Choroid plexus epithelial cell (primary cell): ENCODE measurements around the gene SCAPER.
A peak's percentile ranks its signal among the peaks of the same experiment; 100 is the strongest.
"Not testable (repeated sequence)": the region's sequence is repeated elsewhere in the genome, so short reads cannot be mapped to it uniquely, and the experiment has no call there.

Experiments
- DNase-seq: peaks from one replicate; pipeline ENCODE4 v3.0.0-alpha.2; 2010; ENCODE audit warnings: low read depth
- H3K4me3 ChIP-seq: 2 replicates; pipeline ENCODE4 v1.5.1; 2011; ENCODE audit warnings: low read depth, mild to moderate bottlenecking, control low read depth, low read length, moderate library complexity
- CTCF ChIP-seq: conservative IDR thresholded peaks from 2 replicates; pipeline ENCODE4 v1.5.1; 2011; ENCODE audit warnings: low read depth, mild to moderate bottlenecking, control low read depth, inconsistent platforms, low read length, moderate library complexity

Gene SCAPER

GRCh38 chr15:76514282-76514681 is 390.9 kb downstream of the SCAPER start:
- no peak for TF ChIP-seq CTCF
- DNase-seq = no peak
- no peak overlapping the region for H3K4me3 ChIP-seq

- TF ChIP-seq CTCF = no peak
- no peak overlapping the region for H3K4me3 ChIP-seq
- DNase-seq = no peak
These were observed 392.2 kb downstream of the SCAPER start for GRCh38 chr15:76512971-76513370.

- H3K4me3 ChIP-seq, DNase-seq: not testable (repeated sequence)
These were observed 394.5 kb downstream of the SCAPER start for GRCh38 chr15:76510663-76511062.

DNA sequence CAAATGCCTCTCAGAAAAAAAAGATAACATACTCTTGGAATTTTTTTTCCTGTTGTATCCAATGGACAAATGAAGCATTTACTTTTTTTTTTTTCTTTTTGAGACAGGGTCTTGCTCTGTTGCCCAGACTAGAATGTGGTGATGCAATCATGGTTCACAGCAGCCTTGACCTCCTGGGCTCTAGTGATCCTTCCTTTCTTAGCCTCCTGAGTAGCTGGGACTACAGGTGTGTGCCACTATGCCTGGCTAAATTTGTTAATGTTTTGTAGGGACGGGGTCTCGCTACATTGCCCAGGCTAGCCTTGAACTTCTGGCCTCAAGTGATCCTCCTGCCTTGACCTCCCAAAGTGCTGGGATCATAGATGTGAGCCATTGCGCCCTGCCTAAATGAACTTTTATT is 401.3 kb downstream of the SCAPER start:
- no peak for TF ChIP-seq CTCF
- H3K4me3 ChIP-seq = no peak overlapping the region
- DNase-seq = no peak

DNA sequence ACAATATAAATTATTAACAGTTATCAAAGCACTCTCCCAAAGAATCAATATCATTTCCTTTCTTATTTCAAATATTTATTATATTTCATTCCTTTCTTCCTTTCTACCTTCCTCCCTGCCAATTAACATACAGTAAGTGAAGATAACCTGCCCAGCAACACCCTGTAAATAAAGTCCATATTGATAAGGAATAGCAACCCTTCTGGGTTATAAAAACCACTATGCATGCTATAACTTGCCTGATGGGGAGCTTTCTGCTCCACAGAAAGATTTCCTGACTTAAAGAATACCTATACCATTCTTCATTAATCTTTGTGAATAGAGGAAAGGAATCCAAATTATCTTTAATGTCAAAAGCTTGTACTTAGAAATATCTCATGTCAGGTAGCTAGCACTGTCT is 402.0 kb downstream of the SCAPER start:
- no peak overlapping the region for H3K4me3 ChIP-seq
- no peak for TF ChIP-seq CTCF
- no peak for DNase-seq

DNA sequence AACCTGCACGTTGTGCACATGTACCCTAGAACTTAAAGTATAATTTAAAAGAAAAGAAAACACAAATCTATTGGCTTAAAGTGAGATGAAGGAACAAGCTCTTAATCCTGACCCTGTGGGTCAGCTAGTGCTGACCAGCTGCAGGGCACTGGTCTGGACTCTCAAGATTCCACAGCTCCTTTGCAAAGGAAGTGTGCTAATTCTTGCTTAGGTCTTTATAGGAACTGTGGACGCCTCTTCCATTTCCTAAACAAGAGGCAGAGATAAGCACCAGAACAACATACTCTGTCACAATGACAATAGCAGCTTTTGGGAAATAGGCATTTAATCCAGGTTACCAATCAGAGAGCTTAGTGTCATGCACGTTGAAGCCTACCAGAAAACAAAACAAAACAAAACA is 402.5 kb downstream of the SCAPER start:
- no peak overlapping the region for H3K4me3 ChIP-seq
- no peak for TF ChIP-seq CTCF
- DNase-seq = no peak

- DNase-seq, H3K4me3 ChIP-seq: not testable (repeated sequence)
These were observed 403.0 kb downstream of the SCAPER start for GRCh38 chr15:76502185-76502584.

- no peak overlapping the region for H3K4me3 ChIP-seq
- TF ChIP-seq CTCF = no peak
- DNase-seq = peak; percentile 11
These were observed 403.4 kb downstream of the SCAPER start for GRCh38 chr15:76501726-76502125.
